ENCODE data around the gene TMOD1.

DNA sequence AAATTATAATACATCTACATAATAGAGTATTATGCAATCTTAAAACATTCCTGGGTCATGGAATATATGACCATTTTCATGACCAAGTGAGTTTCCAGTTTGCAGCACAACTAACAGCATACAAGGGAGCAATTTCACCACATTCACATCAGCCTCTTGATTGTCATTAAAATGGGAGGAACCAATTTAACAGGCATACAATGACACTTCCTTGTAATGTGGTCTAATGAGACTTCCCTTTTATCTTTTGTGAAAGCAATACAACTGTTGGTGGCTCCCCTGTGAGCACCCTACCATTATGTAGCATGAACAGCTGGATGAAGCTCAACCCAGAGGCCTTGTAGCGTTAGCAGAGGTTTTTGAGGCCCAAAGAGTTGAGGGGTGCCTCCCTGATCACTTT lies 13.6 kb upstream of the TMOD1 start:
- TF ChIP-seq CTCF (IDR thresholded peaks at IDR 0.05) (no peak), POLR2A (IDR thresholded peaks at IDR 0.05) (no peak)

All from testis (tissue), 2 donors.